Panc1 (cell line): ENCODE measurements around the gene RABEP2. TPM values are rescaled to one million over a fixed set of nuclear protein-coding genes. Genes with fewer than 3 reads are reported as not detected.

Experiments
- ATAC-seq: fragments of 200-7000 bp; cut with Tn5 transposase; 2 replicates; pipeline ENCODE4 v1.9.1; 2020; ENCODE audit warnings: mild to moderate bottlenecking, moderate library complexity
- BruUV-seq: library from RNA; stranded (reverse); fragments of 400-500 nt; replicated peaks from 2 replicates; lab custom pipeline; 2021; lab: Mats Ljungman, UMichigan
- CTCF ChIA-PET: fragments of 300-600 bp; sonication (Branson Sonifier 250); formaldehyde crosslinking; loops from one replicate; lab custom pipeline; 2022; ENCODE audit warnings: antibody characterized with exemption; lab: Charles Lee
- POLR2A ChIA-PET: fragments of 300-600 bp; sonication (Branson Sonifier 250); formaldehyde crosslinking; loops from one replicate; lab custom pipeline; 2022; ENCODE audit warnings: antibody characterized with exemption; lab: Charles Lee
- DNase-seq: peaks from one replicate; pipeline ENCODE4 v3.0.0-alpha.2; 2010; ENCODE audit warnings: low read depth, low spot score
- H3K27ac ChIP-seq: 2 replicates; pipeline ENCODE4 v1.5.1; 2011; ENCODE audit warnings: mild to moderate bottlenecking, low read length, inconsistent platforms
- H3K27me3 ChIP-seq: fragments of 200-500 bp; sonication (Bioruptor generic); 2 replicates; pipeline ENCODE4 v1.6.0; 2014; ENCODE audit warnings: low read length, inconsistent platforms; ENCODE audit not compliant: control insufficient read depth, insufficient read depth
- H3K36me3 ChIP-seq: fragments of 200-500 bp; sonication (Bioruptor generic); 2 replicates; pipeline ENCODE4 v1.5.1; 2014; ENCODE audit warnings: inconsistent platforms, mild to moderate bottlenecking, low read length, moderate library complexity; ENCODE audit not compliant: control insufficient read depth, insufficient read depth
- H3K4me1 ChIP-seq: 2 replicates; pipeline ENCODE4 v1.5.1; 2011; ENCODE audit warnings: inconsistent platforms, mild to moderate bottlenecking, low read length, moderate library complexity; ENCODE audit not compliant: control insufficient read depth, insufficient read depth
- H3K4me3 ChIP-seq, 2 experiments: 2 replicates each; pipeline ENCODE4 v1.5.1; 2011 to 2012; ENCODE audit warnings: low read depth in 2 of 2, low read length in 2 of 2, mild to moderate bottlenecking in 2 of 2, inconsistent platforms in 1 of 2, moderate library complexity in 1 of 2
- H3K9me3 ChIP-seq: fragments of 200-500 bp; sonication (Bioruptor generic); 2 replicates; pipeline ENCODE4 v1.5.1; 2014; ENCODE audit warnings: low read depth, mild to moderate bottlenecking, inconsistent platforms, low read length, moderate library complexity; ENCODE audit not compliant: control insufficient read depth, insufficient read depth
- POLR2AphosphoS5 ChIP-seq: IDR thresholded peaks from 2 replicates; pipeline ENCODE4 v1.6.1; 2012; ENCODE audit warnings: mild to moderate bottlenecking, low read depth, low read length, moderate library complexity
- SIN3A ChIP-seq: IDR thresholded peaks from 2 replicates; pipeline ENCODE4 v1.6.1; 2012; ENCODE audit warnings: low read depth, mild to moderate bottlenecking, low read length, moderate library complexity, borderline replicate concordance; ENCODE audit not compliant: insufficient read depth
- TCF7L2 ChIP-seq: IDR thresholded peaks from 2 replicates; pipeline ENCODE4 v1.6.1; 2011; ENCODE audit warnings: mild to moderate bottlenecking, low read depth, low read length, inconsistent platforms
- in situ Hi-C: cut with HindIII; loops from 2 replicates; pipeline ENCODE4 v1.10.0; 2016; ENCODE audit warnings: low sequenced_read_pairs, low pct_unique_long_range_greater_than_20kb
- intact Hi-C: fragments of 100-400 bp; cut with micrococcal nuclease; formaldehyde crosslinking; loops from one replicate; pipeline ENCODE4 v1.10.0; 2022; ENCODE audit not compliant: unreplicated experiment
- total RNA-seq: library from RNA; stranded (reverse); gene quantifications from one replicate; pipeline ENCODE4 v1.2.1, GENCODE V29; 2021; ENCODE audit not compliant: unreplicated experiment
- TF ChIP-seq, protein P1 (sequence below), 2 experiments: IDR thresholded peaks; 2 replicates each; pipeline ENCODE4 v1.6.1; 2011 to 2012; ENCODE audit warnings: low read depth in 2 of 2, control low read depth in 1 of 2, low read length in 1 of 2, mild to moderate bottlenecking in 1 of 2, moderate library complexity in 1 of 2; ENCODE audit not compliant: insufficient read depth in 1 of 2
- TF ChIP-seq, protein P2 (sequence below): fragments of 450-650 bp; IDR thresholded peaks from 2 replicates; pipeline ENCODE4 v1.5.1; 2017; ENCODE audit warnings: mild to moderate bottlenecking

RABEP2 gene
- total RNA-seq, 1 experiment from 2014 or later = 24.8 TPM

DNA sequence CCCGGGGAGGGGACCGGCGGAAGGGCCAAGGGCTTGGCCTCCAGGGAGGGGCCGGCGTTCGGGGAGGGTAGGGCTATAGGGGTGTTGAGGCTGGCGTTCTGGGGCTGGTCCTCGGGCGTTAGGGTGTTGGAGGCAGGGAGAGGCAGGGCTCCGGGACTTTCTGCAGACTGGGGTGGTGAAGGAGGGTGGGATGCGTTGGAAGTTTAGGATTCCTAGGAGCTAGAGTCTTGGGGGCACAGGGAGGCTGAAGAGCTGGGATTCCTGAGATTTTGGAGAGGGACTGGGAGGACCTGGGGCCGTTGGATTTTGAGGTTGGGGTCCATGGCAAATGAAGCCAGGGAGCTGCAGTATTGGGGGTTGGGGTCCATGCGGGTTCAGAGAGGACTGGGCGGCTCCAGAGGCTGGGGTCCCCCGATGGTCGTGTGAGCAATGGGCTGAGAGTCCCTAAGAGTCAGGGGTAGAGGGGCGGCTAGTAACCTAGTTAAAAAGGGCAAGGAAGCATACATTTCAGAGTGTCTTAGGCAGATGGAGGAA lies 26.4 kb upstream of the RABEP2 start:
- TF ChIP-seq SIN3A = no peak
- TF ChIP-seq, protein P1, sequence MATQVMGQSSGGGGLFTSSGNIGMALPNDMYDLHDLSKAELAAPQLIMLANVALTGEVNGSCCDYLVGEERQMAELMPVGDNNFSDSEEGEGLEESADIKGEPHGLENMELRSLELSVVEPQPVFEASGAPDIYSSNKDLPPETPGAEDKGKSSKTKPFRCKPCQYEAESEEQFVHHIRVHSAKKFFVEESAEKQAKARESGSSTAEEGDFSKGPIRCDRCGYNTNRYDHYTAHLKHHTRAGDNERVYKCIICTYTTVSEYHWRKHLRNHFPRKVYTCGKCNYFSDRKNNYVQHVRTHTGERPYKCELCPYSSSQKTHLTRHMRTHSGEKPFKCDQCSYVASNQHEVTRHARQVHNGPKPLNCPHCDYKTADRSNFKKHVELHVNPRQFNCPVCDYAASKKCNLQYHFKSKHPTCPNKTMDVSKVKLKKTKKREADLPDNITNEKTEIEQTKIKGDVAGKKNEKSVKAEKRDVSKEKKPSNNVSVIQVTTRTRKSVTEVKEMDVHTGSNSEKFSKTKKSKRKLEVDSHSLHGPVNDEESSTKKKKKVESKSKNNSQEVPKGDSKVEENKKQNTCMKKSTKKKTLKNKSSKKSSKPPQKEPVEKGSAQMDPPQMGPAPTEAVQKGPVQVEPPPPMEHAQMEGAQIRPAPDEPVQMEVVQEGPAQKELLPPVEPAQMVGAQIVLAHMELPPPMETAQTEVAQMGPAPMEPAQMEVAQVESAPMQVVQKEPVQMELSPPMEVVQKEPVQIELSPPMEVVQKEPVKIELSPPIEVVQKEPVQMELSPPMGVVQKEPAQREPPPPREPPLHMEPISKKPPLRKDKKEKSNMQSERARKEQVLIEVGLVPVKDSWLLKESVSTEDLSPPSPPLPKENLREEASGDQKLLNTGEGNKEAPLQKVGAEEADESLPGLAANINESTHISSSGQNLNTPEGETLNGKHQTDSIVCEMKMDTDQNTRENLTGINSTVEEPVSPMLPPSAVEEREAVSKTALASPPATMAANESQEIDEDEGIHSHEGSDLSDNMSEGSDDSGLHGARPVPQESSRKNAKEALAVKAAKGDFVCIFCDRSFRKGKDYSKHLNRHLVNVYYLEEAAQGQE (IDR thresholded peaks at IDR 0.05; ENCODE audit: insufficient read depth in 1 of 2, low read depth in 2 of 2, low read length in 1 of 2) = no peak
- no peak for TF ChIP-seq POLR2AphosphoS5
- no peak for TF ChIP-seq TCF7L2
- TF ChIP-seq, protein P2, sequence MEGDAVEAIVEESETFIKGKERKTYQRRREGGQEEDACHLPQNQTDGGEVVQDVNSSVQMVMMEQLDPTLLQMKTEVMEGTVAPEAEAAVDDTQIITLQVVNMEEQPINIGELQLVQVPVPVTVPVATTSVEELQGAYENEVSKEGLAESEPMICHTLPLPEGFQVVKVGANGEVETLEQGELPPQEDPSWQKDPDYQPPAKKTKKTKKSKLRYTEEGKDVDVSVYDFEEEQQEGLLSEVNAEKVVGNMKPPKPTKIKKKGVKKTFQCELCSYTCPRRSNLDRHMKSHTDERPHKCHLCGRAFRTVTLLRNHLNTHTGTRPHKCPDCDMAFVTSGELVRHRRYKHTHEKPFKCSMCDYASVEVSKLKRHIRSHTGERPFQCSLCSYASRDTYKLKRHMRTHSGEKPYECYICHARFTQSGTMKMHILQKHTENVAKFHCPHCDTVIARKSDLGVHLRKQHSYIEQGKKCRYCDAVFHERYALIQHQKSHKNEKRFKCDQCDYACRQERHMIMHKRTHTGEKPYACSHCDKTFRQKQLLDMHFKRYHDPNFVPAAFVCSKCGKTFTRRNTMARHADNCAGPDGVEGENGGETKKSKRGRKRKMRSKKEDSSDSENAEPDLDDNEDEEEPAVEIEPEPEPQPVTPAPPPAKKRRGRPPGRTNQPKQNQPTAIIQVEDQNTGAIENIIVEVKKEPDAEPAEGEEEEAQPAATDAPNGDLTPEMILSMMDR = no peak
- DNase-seq = no peak
- ChIA-PET POLR2A (no interaction called here), CTCF (no interaction called here)
- Histone ChIP-seq H3K9me3 (no peaks in the 10 kb centered on the region), H3K36me3 (peaks cover 4% of the 10 kb centered on the region), H3K4me3 (peak overlapping the region; percentile 61 to 82), H3K4me1 (peaks cover 4% of the 10 kb centered on the region; the same call in 1 of the 2 replicates), H3K27me3 (no peaks in the 10 kb centered on the region), H3K27ac (peak overlapping the region; percentile 73)
- in situ Hi-C loops = no loop called here
- ATAC-seq = no peak
- BruUV-seq = no TSS peak
- intact Hi-C loops = no loop called here

DNA sequence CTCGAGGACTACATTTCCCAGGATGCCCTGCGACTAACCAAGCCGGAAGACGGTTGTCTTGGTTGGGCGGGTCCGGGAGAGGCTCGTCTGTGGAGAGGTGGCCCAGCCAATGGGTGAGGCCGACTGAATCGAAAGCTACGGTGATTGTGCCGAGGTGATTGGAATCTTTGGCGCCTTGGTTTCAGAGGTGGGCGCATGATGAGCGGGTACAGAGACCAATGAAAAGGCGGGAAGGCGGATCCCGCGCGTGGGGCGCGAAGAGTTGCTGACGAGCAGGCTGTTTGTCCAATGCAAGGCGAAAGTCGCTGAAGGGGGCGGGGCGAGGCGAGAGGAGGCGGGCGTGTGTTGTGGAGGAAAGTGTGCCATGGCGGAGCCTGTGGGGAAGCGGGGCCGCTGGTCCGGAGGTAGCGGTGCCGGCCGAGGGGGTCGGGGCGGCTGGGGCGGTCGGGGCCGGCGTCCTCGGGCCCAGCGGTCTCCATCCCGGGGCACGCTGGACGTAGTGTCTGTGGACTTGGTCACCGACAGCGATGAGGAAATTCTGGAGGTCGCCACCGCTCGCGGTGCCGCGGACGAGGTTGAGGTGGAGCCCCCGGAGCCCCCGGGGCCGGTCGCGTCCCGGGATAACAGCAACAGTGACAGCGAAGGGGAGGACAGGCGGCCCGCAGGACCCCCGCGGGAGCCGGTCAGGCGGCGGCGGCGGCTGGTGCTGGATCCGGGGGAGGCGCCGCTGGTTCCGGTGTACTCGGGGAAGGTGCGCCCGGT lies 25.8 kb upstream of the RABEP2 start, which contains the start of gene NFATC2IP:
NFATC2IP (plus strand) TSS at position 290 of the 762 bp plus-strand sequence; CDS start at position 365, 75 bp downstream.
- ChIA-PET CTCF (interaction anchor here (0.6 kb wide), 1 partner anchor 23 kb away, joined by 3 read pairs; no protein-coding TSS in a partner anchor), POLR2A (interaction anchor here (0.5 to 0.6 kb wide), 2 partner anchors 66 to 161 kb away, joined by 3 to 8 read pairs; no protein-coding TSS in a partner anchor)
- H3K36me3 ChIP-seq = peaks cover 4% of the 10 kb centered on the region; the same call in 1 of the 2 replicates
- TF ChIP-seq TCF7L2 = 0 out of 2 replicates have a peak, but pooled peaks have one; percentile 45
- TF ChIP-seq, protein P2 = no peak
- intact Hi-C loops (no loop called here), in situ Hi-C loops (no loop called here)
- H3K4me3 ChIP-seq = peak within 1 kb of the TSS; percentile 61 to 82
- BruUV-seq = no TSS peak
- ATAC-seq (peak; percentile 96), DNase-seq (peak; percentile 100)
- no peaks in the 10 kb centered on the region for H3K27me3 ChIP-seq
- H3K4me1 ChIP-seq = peaks cover 4% of the 10 kb centered on the region; the same call in 1 of the 2 replicates
- no peaks in the 10 kb centered on the region for H3K9me3 ChIP-seq
- H3K27ac ChIP-seq = peak within 1 kb of the TSS; percentile 87
